Measurements from ENCODE around the gene ADGRE1. TPM values are rescaled to one million over a fixed set of nuclear protein-coding genes. Genes with fewer than 3 reads are reported as not detected.

Gene ADGRE1
- total and polyA plus RNA-seq, 2 of the 8 experiments (the other 6 are each of a cell fraction or from before 2014, with no cell fraction given) = not detected

- TF ChIP-seq CHD7 (IDR thresholded peaks at IDR 0.05; ENCODE audit: insufficient replicate concordance, low read length) = no peak
- no peak for TF ChIP-seq GTF2F1 (IDR thresholded peaks at IDR 0.05; ENCODE audit: borderline replicate concordance, low read depth, low read length)
Observed at GRCh38 chr19:6987850-6988249, 100.5 kb downstream of the ADGRE1 start (continued).

Measured in H1 (cell line).